H1 (cell line): ENCODE data around the gene GREB1L. TPM values are rescaled to one million over a fixed set of nuclear protein-coding genes. Genes with fewer than 3 reads are reported as not detected.

Experiments
- KDM1A ChIP-seq: fragments of 200-600, 300-600 bp; sonication (generic); IDR thresholded peaks from 2 replicates; pipeline ENCODE4 v1.7.1; 2016; ENCODE audit warnings: mild to moderate bottlenecking, low read length, borderline replicate concordance
- NRF1 ChIP-seq: IDR thresholded peaks from 2 replicates; pipeline ENCODE4 v1.6.1; 2011; ENCODE audit warnings: mild to moderate bottlenecking, low read depth, low read length, improper control_type of control experiment
- USF2 ChIP-seq: IDR thresholded peaks from 2 replicates; pipeline ENCODE4 v1.6.1; 2011; ENCODE audit warnings: low read length, improper control_type of control experiment
- polyA plus RNA-seq, 7 experiments: library from polyadenylated mRNA; depleted of rRNA in 3 of 7; stranded (reverse) in 5 of 7; unstranded in 2 of 7; fragments of >200 nt in 5 of 7; fragments of 200-250 nt in 2 of 7; gene quantifications; 1 replicate in 5 of 7; 2 replicates in 1 of 7; 4 replicates in 1 of 7; pipeline versions ENCODE4 v1.2.1 to v1.2.3, GENCODE V29; 2011 to 2013; ENCODE audit warnings: missing spikeins in 2 of 7, mixed read lengths in 2 of 7
- total RNA-seq: library from RNA; stranded (reverse); fragmentation: NEBNext Ultra II Directional; extraction: Animal tissue kit (Norgen Biotek cat#: 25700); gene quantifications from 2 replicates; pipeline ENCODE4 v1.2.1, GENCODE V29; 2021

GREB1L gene
- total and polyA plus RNA-seq, 2 of the 8 experiments (the other 6 are each of a cell fraction or from before 2014, with no cell fraction given): 0.34 to 1.6 TPM

GRCh38 chr18:21261352-21261751 lies 19.3 kb downstream of the GREB1L start (continued):
- TF ChIP-seq USF2 (no peak), NRF1 (no peak), KDM1A (no peak)
- TF ChIP-seq, all 59 proteins: peak for 0
